HG03378 (cell line): ENCODE measurements around the gene CIDEC.
A peak's percentile ranks its signal among the peaks of the same experiment; 100 is the strongest.
"Not testable (repeated sequence)": the region's sequence is repeated elsewhere in the genome, so short reads cannot be mapped to it uniquely, and the experiment has no call there.

ENCODE experiments used
- ATAC-seq: cut with Tn5 transposase; IDR thresholded peaks from one replicate; pipeline ENCODE4 v1.9.1; 2021; ENCODE audit warnings: mild to moderate bottlenecking, moderate library complexity; ENCODE audit not compliant: unreplicated experiment

Gene CIDEC

GRCh38 chr3:9902372-9903237 is 22.6 kb upstream of the CIDEC start, which contains the start of gene IL17RE:
TSS of gene IL17RE (plus strand) at chr3:9902848. CDS start at chr3:9902933, 85 bp downstream.
- ATAC-seq, result no peak

GRCh38 chr3:9901967-9902366 is 21.9 kb upstream of the CIDEC start:
- ATAC-seq, result no peak

GRCh38 chr3:9900965-9901415 is 20.9 kb upstream of the CIDEC start:
- ATAC-seq, result not testable (repeated sequence)

- ATAC-seq, result no peak
Measured at GRCh38 chr3:9899289-9899791, 19.3 kb upstream of the CIDEC start.

GRCh38 chr3:9898467-9899241 is 18.6 kb upstream of the CIDEC start:
- ATAC-seq, result no peak

GRCh38 chr3:9897408-9898372 is 17.6 kb upstream of the CIDEC start:
- no peak for ATAC-seq

GRCh38 chr3:9896755-9897407 is 16.8 kb upstream of the CIDEC start:
- not testable (repeated sequence) for ATAC-seq

- not testable (repeated sequence) for ATAC-seq
Measured at GRCh38 chr3:9895715-9896114, 15.7 kb upstream of the CIDEC start.

GRCh38 chr3:9893739-9894138 is 13.7 kb upstream of the CIDEC start:
- no peak for ATAC-seq

GRCh38 chr3:9891072-9891622 is 11.1 kb upstream of the CIDEC start:
- ATAC-seq, result no peak

GRCh38 chr3:9890249-9891071 is 10.4 kb upstream of the CIDEC start, which contains the start of gene JAGN1:
TSS of gene JAGN1 (plus strand) at chr3:9890610. CDS start at chr3:9890723, 113 bp downstream.
- ATAC-seq, result peak; percentile 55

GRCh38 chr3:9889405-9889804 is 9.4 kb upstream of the CIDEC start:
- no peak for ATAC-seq

GRCh38 chr3:9888540-9888939 is 8.5 kb upstream of the CIDEC start:
- ATAC-seq, result no peak

- no peak for ATAC-seq
Measured at GRCh38 chr3:9887480-9887879, 7.4 kb upstream of the CIDEC start.

GRCh38 chr3:9886328-9886727 is 6.3 kb upstream of the CIDEC start:
- ATAC-seq, result no peak

GRCh38 chr3:9884555-9885165 is 4.6 kb upstream of the CIDEC start:
- no peak for ATAC-seq

- no peak for ATAC-seq
Measured at GRCh38 chr3:9883706-9884554, 3.9 kb upstream of the CIDEC start.
